Activated CD4-positive, alpha-beta T cell treated with anti-CD3 and anti-CD28 coated beads, Interleukin-2, Interleukin-4, amounts not matched to agents 100 ng/mL and 50 ng/mL, durations not matched to agents 16 hours and 8 hours (primary cell): ENCODE results near the gene ARHGAP9.
"Not testable (repeated sequence)": the region's sequence is repeated elsewhere in the genome, so short reads cannot be mapped to it uniquely, and the experiment has no call there.

Experiments
- DNase-seq: peaks from one replicate; pipeline ENCODE4 v3.0.0-alpha.2; 2020; ENCODE audit warnings: low spot score

ARHGAP9 gene

DNA sequence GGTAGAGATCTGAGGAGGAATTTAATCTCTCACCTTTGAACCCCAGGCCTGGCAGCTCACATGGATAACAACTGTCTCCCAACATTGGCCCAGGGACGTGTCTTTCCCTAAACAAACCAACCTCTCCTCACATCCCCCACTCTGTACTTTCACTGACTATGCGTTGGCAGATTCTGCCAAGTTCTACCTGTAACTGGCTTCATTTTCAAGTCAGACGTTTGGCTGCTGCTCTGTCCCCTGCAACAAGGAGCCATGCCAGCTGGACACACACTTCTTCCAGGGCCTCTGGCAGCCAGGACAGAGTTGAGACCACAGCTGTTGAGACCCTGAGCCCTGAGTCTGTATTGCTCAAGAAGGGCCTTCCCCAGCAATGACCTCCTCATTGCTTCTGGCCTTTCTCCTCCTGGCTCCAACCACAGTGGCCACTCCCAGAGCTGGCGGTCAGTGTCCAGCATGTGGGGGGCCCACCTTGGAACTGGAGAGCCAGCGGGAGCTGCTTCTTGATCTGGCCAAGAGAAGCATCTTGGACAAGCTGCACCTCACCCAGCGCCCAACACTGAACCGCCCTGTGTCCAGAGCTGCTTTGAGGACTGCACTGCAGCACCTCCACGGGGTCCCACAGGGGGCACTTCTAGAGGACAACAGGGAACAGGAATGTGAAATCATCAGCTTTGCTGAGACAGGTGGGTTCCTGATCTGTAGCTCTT lies 45.0 kb downstream of the ARHGAP9 start, which contains the start of gene INHBC:
INHBC (plus strand) TSS at position 268 of the 707 bp plus-strand sequence; CDS start at position 371, 103 bp downstream.
- no peak for DNase-seq

DNA sequence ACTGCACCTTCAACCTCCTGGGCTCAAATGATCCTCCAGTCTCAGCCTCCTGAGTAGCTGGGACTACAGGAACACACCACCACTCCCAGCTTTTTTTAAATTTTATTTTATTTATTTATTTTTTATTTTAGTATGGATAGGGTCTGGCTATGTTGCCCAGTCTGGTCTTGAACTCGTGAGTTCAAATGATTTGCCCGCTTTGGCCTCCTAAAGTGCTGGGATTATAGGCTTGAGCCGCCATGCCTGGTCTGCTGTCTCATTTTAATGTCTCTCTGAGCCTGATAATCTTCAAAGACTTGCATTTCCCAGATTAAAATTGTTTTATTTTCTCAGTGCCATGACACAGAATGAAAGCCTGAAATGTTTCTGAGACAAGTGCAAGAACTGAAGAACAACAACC lies 46.3 kb downstream of the ARHGAP9 start:
- DNase-seq: no peak

DNA sequence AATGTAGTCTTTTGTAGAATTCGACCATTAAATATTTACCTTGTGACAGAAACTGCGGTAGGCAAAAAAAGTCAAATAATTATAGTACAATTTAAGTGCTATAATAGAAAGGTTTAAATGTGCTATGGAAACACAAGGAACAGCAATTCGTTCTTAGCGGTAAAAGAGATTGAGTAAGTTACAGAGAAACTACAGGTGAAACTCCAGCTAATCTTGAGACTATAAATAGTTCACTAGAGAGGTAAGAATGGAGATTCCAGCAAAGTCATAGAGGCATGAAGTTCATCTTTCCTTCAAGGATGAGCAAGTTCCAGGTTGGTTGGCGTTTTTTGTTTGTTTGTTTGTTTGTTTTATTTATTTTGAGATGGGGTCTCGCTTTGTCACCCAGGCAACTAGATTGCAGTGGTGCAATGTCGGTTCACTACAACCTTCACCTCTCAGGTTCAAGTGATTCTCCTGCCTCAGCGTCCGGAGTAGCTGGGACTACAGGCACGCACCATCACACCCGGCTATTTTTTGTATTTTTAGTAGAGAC lies 47.9 kb downstream of the ARHGAP9 start:
- no peak for DNase-seq

DNA sequence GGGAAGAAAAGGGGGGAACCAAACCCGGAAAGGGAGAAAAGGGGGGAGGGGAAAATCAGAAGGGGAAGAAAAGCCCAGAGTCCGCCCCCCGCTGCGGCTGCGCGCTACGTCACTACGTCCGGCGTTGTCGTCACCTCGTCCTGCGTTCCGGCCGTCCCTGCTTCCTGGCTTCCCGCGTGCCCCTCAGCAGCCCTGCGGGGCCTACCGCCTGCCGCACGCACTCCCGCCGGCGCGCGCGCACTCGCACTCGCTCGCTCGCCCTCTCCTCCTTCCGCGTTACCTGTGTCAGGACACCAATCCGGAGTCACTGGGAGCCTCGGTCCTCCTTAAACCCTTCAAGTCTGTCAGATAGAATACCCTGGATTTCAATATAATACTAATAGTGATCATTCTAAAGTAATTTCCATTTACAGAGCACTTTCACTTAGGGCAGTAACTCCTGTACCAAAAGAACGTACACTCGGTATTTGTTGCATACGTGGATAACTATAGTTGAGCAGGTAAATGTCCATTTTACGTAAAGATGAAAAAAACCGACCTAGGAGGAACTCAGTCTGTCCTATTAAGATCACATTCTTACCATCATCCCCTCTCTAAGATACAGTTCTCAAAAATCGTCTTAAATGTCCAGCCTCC lies 48.6 kb downstream of the ARHGAP9 start, which contains the start of gene R3HDM2:
R3HDM2 (minus strand) TSS at position 113 of the 636 bp plus-strand sequence. CDS start 120,615 bp downstream, outside the sequence.
- peak; percentile 97 for DNase-seq

GRCh38 chr12:57430112-57430930 lies 49.3 kb downstream of the ARHGAP9 start:
- no peak for DNase-seq

DNA sequence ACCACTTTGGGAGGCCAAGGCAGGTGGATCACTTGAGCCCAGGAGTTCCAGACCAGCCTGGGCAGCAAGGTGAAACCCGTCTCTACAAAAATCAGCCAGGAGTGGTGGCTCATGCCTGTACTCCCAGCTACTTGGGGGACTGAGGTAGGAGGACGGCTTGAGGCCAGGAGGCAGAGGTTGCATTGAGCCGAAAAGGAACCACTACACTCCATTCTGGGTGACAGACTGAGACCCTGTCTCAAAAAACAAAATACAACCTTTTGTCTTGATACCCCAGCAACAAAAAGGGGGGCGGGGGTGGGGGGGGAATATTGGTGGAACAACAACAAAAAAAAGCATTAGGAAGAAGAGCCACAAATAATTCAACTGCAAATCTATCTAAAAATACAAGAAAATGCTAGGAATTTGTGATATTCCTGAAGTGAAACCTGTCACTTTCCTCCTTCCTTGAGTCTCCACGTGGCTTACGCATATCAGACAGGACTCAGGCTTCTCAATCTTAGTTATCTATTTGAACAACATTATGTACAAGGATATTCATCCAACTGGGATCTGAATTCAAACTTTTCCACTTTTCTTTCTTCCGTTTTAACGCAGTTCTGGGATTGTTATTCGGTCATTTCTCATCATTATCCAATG lies 50.1 kb downstream of the ARHGAP9 start:
- DNase-seq: no peak

GRCh38 chr12:57428965-57429364 lies 50.7 kb downstream of the ARHGAP9 start:
- DNase-seq: no peak

- not testable (repeated sequence) for DNase-seq
These were observed 52.7 kb downstream of the ARHGAP9 start for GRCh38 chr12:57426948-57427347.
